ENCODE data around the gene TGFBR3. TPM values are rescaled to one million over a fixed set of nuclear protein-coding genes. Genes with fewer than 3 reads are reported as not detected.

TGFBR3 gene
- total and polyA plus RNA-seq, 2 of the 8 experiments (the other 6 are each of a cell fraction or from before 2014, with no cell fraction given): 2.0 to 6.1 TPM

DNA sequence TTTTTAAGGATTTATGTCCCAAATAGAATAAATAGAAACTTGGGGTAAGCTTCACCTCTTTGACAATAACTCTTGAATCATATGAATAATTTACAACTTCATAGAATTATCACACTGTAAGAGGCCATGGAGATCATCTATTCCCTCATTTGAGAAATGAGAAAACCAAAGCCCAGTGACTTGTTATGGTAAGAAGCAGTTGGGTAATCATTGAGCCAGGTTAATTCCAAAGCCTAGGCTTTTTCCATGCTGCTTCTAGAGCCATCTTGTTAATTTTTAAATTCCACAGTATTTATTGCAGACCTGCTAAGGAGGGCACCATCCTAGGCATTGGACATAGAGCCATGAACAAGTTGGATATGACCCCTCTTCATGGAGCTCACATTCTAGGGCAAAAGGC is 224.8 kb downstream of the TGFBR3 start:
- POLR2A ChIA-PET (ENCODE audit: partially characterized antibody): no interaction called here
- CTCF ChIA-PET (ENCODE audit: partially characterized antibody): no interaction called here
- no peaks in the 10 kb centered on the region; a peak in 1 of 4 replicates for H3K9me3 ChIP-seq (ENCODE audit: insufficient read depth in 2 of 2, low read depth in 1 of 2, low read length in 1 of 2)
- no peak overlapping the region for H2BK12ac ChIP-seq (ENCODE audit: low read depth, low read length)
- no peak overlapping the region for H2AFZ ChIP-seq (ENCODE audit: low read length)
- H3K4ac ChIP-seq (replicated peaks; ENCODE audit: insufficient read length, low read depth, low read length): no peak overlapping the region
- H4K5ac ChIP-seq (ENCODE audit: insufficient read length, low read depth, low read length): no peak overlapping the region
- H4K20me1 ChIP-seq (replicated peaks in 1 of 2; ENCODE audit: control insufficient read depth in 1 of 2, insufficient read depth in 2 of 2, low read length in 2 of 2): no peaks in the 10 kb centered on the region
- FAIRE-seq (no peak), DNase-seq (ENCODE audit: low read depth in 1 of 2, low spot score in 2 of 2) (no peak)
- no peak overlapping the region for H3K27ac ChIP-seq (ENCODE audit: low read depth, low read length)
- no peak overlapping the region for H3K14ac ChIP-seq (ENCODE audit: insufficient read length)
- H3K4me3 ChIP-seq (ENCODE audit: extremely low read depth in 1 of 4, insufficient read depth in 2 of 4, low read depth in 3 of 4, low read length in 4 of 4): no peak overlapping the region
- no peak overlapping the region for H2AK5ac ChIP-seq (ENCODE audit: low read depth, low read length)
- no peak overlapping the region for H4K91ac ChIP-seq (replicated peaks; ENCODE audit: insufficient read length, low read length)
- H3K79me2 ChIP-seq (ENCODE audit: control insufficient read depth in 1 of 2, insufficient read depth in 2 of 2, low read length in 2 of 2): no peaks in the 10 kb centered on the region
- H3K23me2 ChIP-seq (ENCODE audit: low read depth, low read length): no peaks in the 10 kb centered on the region
- H3K4me2 ChIP-seq (ENCODE audit: insufficient read depth in 1 of 2, low read depth in 2 of 2, low read length in 2 of 2): no peak overlapping the region
- H2BK120ac ChIP-seq (replicated peaks; ENCODE audit: low read depth, low read length): no peak overlapping the region
- H3K56ac ChIP-seq (replicated peaks; ENCODE audit: insufficient read length, low read depth, low read length): no peak overlapping the region
- no peak overlapping the region for H3K9ac ChIP-seq (replicated peaks in 1 of 4; ENCODE audit: extremely low read depth in 1 of 4, low read depth in 3 of 4, low read length in 3 of 4)
- H3K79me1 ChIP-seq (ENCODE audit: low read depth, low read length): no peaks in the 10 kb centered on the region
- H2BK20ac ChIP-seq (ENCODE audit: low read length): no peak overlapping the region
- no peaks in the 10 kb centered on the region for H3K27me3 ChIP-seq (replicated peaks in 1 of 4; ENCODE audit: control insufficient read depth in 3 of 4, extremely low read depth in 1 of 4, insufficient read depth in 3 of 4, low read length in 3 of 4)
- TF ChIP-seq TBP (IDR thresholded peaks at IDR 0.05; ENCODE audit: low read depth, low read length): no peak
- TF ChIP-seq BCL11A (IDR thresholded peaks at IDR 0.05; ENCODE audit: low read depth in 2 of 2, low read length in 2 of 2): no peak
- TF ChIP-seq ASH2L (IDR thresholded peaks at IDR 0.05; ENCODE audit: low read length): no peak
- no peak for TF ChIP-seq CHD2 (IDR thresholded peaks at IDR 0.05; ENCODE audit: low read length)
- no peak for TF ChIP-seq CBX5 (IDR thresholded peaks at IDR 0.05; ENCODE audit: low read depth, low read length)
- no peak for TF ChIP-seq TCF12 (IDR thresholded peaks at IDR 0.05; ENCODE audit: low read depth, low read length)
- TF ChIP-seq ZNF274 (IDR thresholded peaks at IDR 0.05; ENCODE audit: borderline replicate concordance, extremely low read depth, low read length): no peak
- TF ChIP-seq TAF7 (optimal IDR thresholded peaks at IDR 0.05; ENCODE audit: borderline replicate concordance, low read depth, low read length): no peak
- TF ChIP-seq JUN (IDR thresholded peaks at IDR 0.05; ENCODE audit: low read depth, low read length): no peak
- TF ChIP-seq BACH1 (IDR thresholded peaks at IDR 0.05; ENCODE audit: low read length): no peak
- no peak for TF ChIP-seq JUND (IDR thresholded peaks at IDR 0.05; ENCODE audit: low read length)
- TF ChIP-seq POLR2A (IDR thresholded peaks at IDR 0.05; ENCODE audit: control extremely low read depth in 1 of 2, low read depth in 2 of 2, low read length in 2 of 2): no peak
- TF ChIP-seq TAF1 (IDR thresholded peaks at IDR 0.05; ENCODE audit: low read depth, low read length): no peak
- TF ChIP-seq, protein P1, sequence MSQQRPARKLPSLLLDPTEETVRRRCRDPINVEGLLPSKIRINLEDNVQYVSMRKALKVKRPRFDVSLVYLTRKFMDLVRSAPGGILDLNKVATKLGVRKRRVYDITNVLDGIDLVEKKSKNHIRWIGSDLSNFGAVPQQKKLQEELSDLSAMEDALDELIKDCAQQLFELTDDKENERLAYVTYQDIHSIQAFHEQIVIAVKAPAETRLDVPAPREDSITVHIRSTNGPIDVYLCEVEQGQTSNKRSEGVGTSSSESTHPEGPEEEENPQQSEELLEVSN (IDR thresholded peaks at IDR 0.05): no peak
- no peak for TF ChIP-seq SAP30 (IDR thresholded peaks at IDR 0.05; ENCODE audit: insufficient read depth, insufficient replicate concordance, low read length)
- no peak for TF ChIP-seq MAFK (IDR thresholded peaks at IDR 0.05; ENCODE audit: low read depth, low read length)
- TF ChIP-seq NRF1 (IDR thresholded peaks at IDR 0.05; ENCODE audit: low read depth, low read length): no peak
- no peak overlapping the region for H2BK5ac ChIP-seq (ENCODE audit: low read depth, low read length)
- no peak overlapping the region for H2BK15ac ChIP-seq (ENCODE audit: low read length)
- no peak overlapping the region for H3K18ac ChIP-seq (ENCODE audit: extremely low read depth, low read length)
- no peaks in the 10 kb centered on the region for H3K4me1 ChIP-seq (replicated peaks in 1 of 4; ENCODE audit: control insufficient read depth in 3 of 4, insufficient read depth in 4 of 4, low read length in 3 of 4)
- H4K8ac ChIP-seq (ENCODE audit: extremely low read depth, insufficient read depth, low read length): no peak overlapping the region
- H3K36me3 ChIP-seq (ENCODE audit: control insufficient read depth in 2 of 4, insufficient read depth in 4 of 4, low read length in 3 of 4): no peaks in the 10 kb centered on the region
- H3K23ac ChIP-seq (ENCODE audit: insufficient read length): no peak overlapping the region

Data from H1 (cell line).